HepG2 (cell line): ENCODE measurements around the gene LCN1. TPM values are rescaled to one million over a fixed set of nuclear protein-coding genes. Genes with fewer than 3 reads are reported as not detected.

Experiments used
- ASH2L ChIP-seq: fragments of 300-600, 200-600 bp; sonication (generic); IDR thresholded peaks from 2 replicates; pipeline ENCODE4 v1.7.0; 2017; ENCODE audit warnings: low read depth, mild to moderate bottlenecking, moderate library complexity, mixed read lengths, low read length; ENCODE audit not compliant: insufficient read length
- EZH2 ChIP-seq: conservative IDR thresholded peaks from 2 replicates; pipeline ENCODE4 v1.6.1; 2012; ENCODE audit warnings: mild to moderate bottlenecking, low read depth, low read length, moderate library complexity
- FOXK2 ChIP-seq: fragments of 450-650 bp; IDR thresholded peaks from 2 replicates; pipeline ENCODE4 v1.6.1; 2016
- HMG20B ChIP-seq: conservative IDR thresholded peaks from 2 replicates; pipeline ENCODE4 v1.6.1; 2016; ENCODE audit warnings: missing genetic modification reagents, missing compliant biosample characterization
- IRF2 ChIP-seq: IDR thresholded peaks from 2 replicates; pipeline ENCODE4 v1.6.1; 2018; ENCODE audit warnings: missing genetic modification reagents, missing compliant biosample characterization
- JUND ChIP-seq: sonication (generic); formaldehyde crosslinking; IDR thresholded peaks from 2 replicates; pipeline ENCODE4 v1.8.0; 2022; ENCODE audit warnings: mild to moderate bottlenecking, missing genetic modification reagents
- LRRFIP1 ChIP-seq: sonication (generic); formaldehyde crosslinking; conservative IDR thresholded peaks from 2 replicates; pipeline ENCODE4 v1.4.0; 2020; ENCODE audit warnings: missing genetic modification reagents
- RBAK ChIP-seq: sonication (generic); formaldehyde crosslinking; IDR thresholded peaks from 2 replicates; pipeline ENCODE4 v1.5.1; 2020; ENCODE audit warnings: mild to moderate bottlenecking, missing genetic modification reagents
- SP5 ChIP-seq: IDR thresholded peaks from 2 replicates; pipeline ENCODE4 v1.6.1; 2016; ENCODE audit warnings: low read depth, borderline replicate concordance
- STAG1 ChIP-seq: sonication (generic); formaldehyde crosslinking; IDR thresholded peaks from 2 replicates; pipeline ENCODE4 v1.4.0; 2020; ENCODE audit warnings: missing genetic modification reagents
- STAT6 ChIP-seq: sonication (generic); formaldehyde crosslinking; IDR thresholded peaks from 2 replicates; pipeline ENCODE4 v1.4.0; 2020; ENCODE audit warnings: missing genetic modification reagents, mild to moderate bottlenecking, borderline replicate concordance
- ZFP90 ChIP-seq: sonication (generic); formaldehyde crosslinking; IDR thresholded peaks from 2 replicates; pipeline ENCODE4 v1.8.0; 2022; ENCODE audit warnings: missing genetic modification reagents, mild to moderate bottlenecking, inconsistent platforms, borderline replicate concordance
- ZFX ChIP-seq: sonication (generic); formaldehyde crosslinking; IDR thresholded peaks from 2 replicates; pipeline ENCODE4 v1.4.0; 2020; ENCODE audit warnings: mild to moderate bottlenecking, low read depth, missing genetic modification reagents, moderate library complexity
- ZMAT5 ChIP-seq: sonication (generic); formaldehyde crosslinking; IDR thresholded peaks from 2 replicates; pipeline ENCODE4 v1.5.0; 2020; ENCODE audit warnings: mild to moderate bottlenecking, low read depth, missing genetic modification reagents, borderline replicate concordance
- ZNF546 ChIP-seq: sonication (generic); formaldehyde crosslinking; conservative IDR thresholded peaks from 2 replicates; pipeline ENCODE4 v1.8.1; 2023; ENCODE audit warnings: mild to moderate bottlenecking, missing genetic modification reagents
- ZNF547 ChIP-seq: sonication (generic); formaldehyde crosslinking; IDR thresholded peaks from 2 replicates; pipeline ENCODE4 v1.5.1; 2020; ENCODE audit warnings: mild to moderate bottlenecking, missing genetic modification reagents
- ZNF615 ChIP-seq: sonication (generic); formaldehyde crosslinking; IDR thresholded peaks from 2 replicates; pipeline ENCODE4 v1.5.0; 2020; ENCODE audit warnings: mild to moderate bottlenecking, missing genetic modification reagents, borderline replicate concordance
- ZNF687 ChIP-seq: sonication (generic); formaldehyde crosslinking; IDR thresholded peaks from 2 replicates; pipeline ENCODE4 v1.5.1; 2020; ENCODE audit warnings: mild to moderate bottlenecking, missing genetic modification reagents, moderate library complexity
- ZNF784 ChIP-seq: sonication (generic); formaldehyde crosslinking; IDR thresholded peaks from 2 replicates; pipeline ENCODE4 v1.5.1; 2020; ENCODE audit warnings: missing genetic modification reagents, mild to moderate bottlenecking, borderline replicate concordance
- polyA plus RNA-seq, 8 experiments: library from polyadenylated mRNA; depleted of rRNA in 3 of 8; stranded (reverse) in 7 of 8; unstranded in 1 of 8; fragments of >200 nt; fragmentation: Illumina TruSeq in 4 of 8; extraction: Trizol in 4 of 8; gene quantifications; 2 replicates each; pipeline versions ENCODE4 v1.2.1 to v1.2.3, GENCODE V29; 2011 to 2016; ENCODE audit warnings: low read depth in 4 of 8, missing spikeins in 1 of 8, mixed read lengths in 1 of 8; ENCODE audit not compliant: insufficient read depth in 1 of 8
- total RNA-seq, 5 experiments: library from RNA; depleted of rRNA; stranded (reverse); fragments of >200 nt; fragmentation: Illumina TruSeq; extraction: Trizol; gene quantifications; 2 replicates each; pipeline ENCODE4 v1.2.3, GENCODE V29; 2016; ENCODE audit warnings: low read depth in 1 of 5

LCN1 gene
- total and polyA plus RNA-seq, 2 of the 13 experiments (the other 11 are each of a cell fraction or from before 2014, with no cell fraction given): not detected

GRCh38 chr9:135506327-135507103 is 14.7 kb upstream of the LCN1 start (continued):
- TF ChIP-seq RBAK: no peak
- no peak for TF ChIP-seq ZNF615 (CRISPR knock-in tag)
- no peak for TF ChIP-seq EZH2
- no peak for TF ChIP-seq STAT6 (CRISPR knock-in tag)
- TF ChIP-seq ZFP90: no peak
- no peak for TF ChIP-seq ZNF547 (CRISPR knock-in tag)
- TF ChIP-seq ASH2L: no peak
- no peak for TF ChIP-seq SP5 (CRISPR knock-in tag)
- no peak for TF ChIP-seq ZNF546 (CRISPR knock-in tag)
- no peak for TF ChIP-seq HMG20B (CRISPR knock-in tag)
- peak; percentile 12; the same call in 1 of the 2 replicates for TF ChIP-seq ZNF687 (CRISPR knock-in tag)
- TF ChIP-seq ZNF784 (CRISPR knock-in tag): no peak
- peak; percentile 43 for TF ChIP-seq ZFX
- TF ChIP-seq FOXK2: no peak
- no peak for TF ChIP-seq JUND
- no peak for TF ChIP-seq ZMAT5 (CRISPR knock-in tag)
- no peak for TF ChIP-seq LRRFIP1 (CRISPR knock-in tag)
- no peak for TF ChIP-seq STAG1 (CRISPR knock-in tag)
- TF ChIP-seq IRF2 (CRISPR knock-in tag): no peak
